Endothelial cell of umbilical vein (primary cell): ENCODE data around the gene PLXNA1. TPM values are rescaled to one million over a fixed set of nuclear protein-coding genes. Genes with fewer than 3 reads are reported as not detected.

Experiments used
- BruUV-seq: library from RNA; stranded (reverse); fragments of 400-500 nt; replicated peaks from 2 replicates; lab custom pipeline; 2021; lab: Mats Ljungman, UMichigan
- CTCF ChIA-PET: fragments of 300-600, 350-600 bp; sonication (Branson Sonifier 250); formaldehyde crosslinking; loops from one replicate; lab custom pipeline; 2021; ENCODE audit warnings: antibody characterized with exemption, inconsistent platforms; lab: Charles Lee
- POLR2A ChIA-PET: fragments of 300-600, 350-600 bp; sonication (Branson Sonifier 250); formaldehyde crosslinking; loops from one replicate; lab custom pipeline; 2021; ENCODE audit warnings: antibody characterized with exemption, inconsistent platforms; lab: Charles Lee
- DNase-seq: peaks from one replicate; pipeline ENCODE4 v3.0.0-alpha.2; 2011; ENCODE audit warnings: low read depth, low spot score
- FAIRE-seq: peaks from 2 replicates; lab custom pipeline; 2011; peaks lifted over from hg19 to GRCh38; lab: Jason Lieb, UNC
- H2AFZ ChIP-seq: 2 replicates; pipeline ENCODE4 v1.6.0; 2012; ENCODE audit warnings: low read depth, low read length, control low read depth, inconsistent platforms
- H3K27ac ChIP-seq: 2 replicates; pipeline ENCODE4 v1.5.1; 2011; ENCODE audit warnings: low read depth, mild to moderate bottlenecking, control low read depth, low read length, moderate library complexity; ENCODE audit not compliant: insufficient read depth
- H3K27me3 ChIP-seq, 2 experiments: 2 replicates each; pipeline versions ENCODE4 v1.6.0 to v1.6.1; 2011; ENCODE audit warnings: low read length in 2 of 2, mixed read lengths in 1 of 2; ENCODE audit not compliant: control insufficient read depth in 2 of 2, insufficient read depth in 2 of 2
- H3K36me3 ChIP-seq, 2 experiments: 2 replicates in 1 of 2; 3 replicates in 1 of 2; pipeline ENCODE4 v1.5.1; 2011; ENCODE audit warnings: low read length in 2 of 2, mild to moderate bottlenecking in 1 of 2, moderate library complexity in 1 of 2; ENCODE audit not compliant: control insufficient read depth in 2 of 2, insufficient read depth in 2 of 2; ENCODE audit errors: extremely low read depth in 1 of 2
- H3K4me1 ChIP-seq: 3 replicates; pipeline ENCODE4 v1.5.1; 2011; ENCODE audit warnings: mild to moderate bottlenecking, low read length; ENCODE audit not compliant: control insufficient read depth, insufficient read depth; ENCODE audit errors: extremely low read depth
- H3K4me2 ChIP-seq: 2 replicates; pipeline ENCODE4 v1.6.1; 2011; ENCODE audit warnings: low read length, control low read depth, mixed read lengths; ENCODE audit not compliant: insufficient read depth
- H3K4me3 ChIP-seq, 3 experiments: fragments of 200-600 bp in 1 of 3; sonication (generic), shearing (Covaris generic) in 1 of 3; replicated peaks in 1 of 3; 2 replicates each; pipeline ENCODE4 v1.5.1; 2011 to 2016; ENCODE audit warnings: control low read depth in 3 of 3, low read length in 3 of 3, mild to moderate bottlenecking in 2 of 3, inconsistent platforms in 1 of 3, low read depth in 1 of 3, moderate library complexity in 1 of 3; ENCODE audit not compliant: insufficient read depth in 1 of 3
- H3K79me2 ChIP-seq: 2 replicates; pipeline ENCODE4 v1.6.0; 2012; ENCODE audit warnings: low read length, inconsistent platforms; ENCODE audit not compliant: control insufficient read depth, insufficient read depth
- H3K9ac ChIP-seq: replicated peaks from 2 replicates; pipeline ENCODE3; 2011; ENCODE audit warnings: low read length, control low read depth; ENCODE audit not compliant: insufficient read depth; ENCODE audit errors: extremely low read depth
- H3K9me1 ChIP-seq: replicated peaks from 3 replicates; pipeline ENCODE4 v1.6.0; 2011; ENCODE audit warnings: mild to moderate bottlenecking, low read length; ENCODE audit not compliant: control insufficient read depth, insufficient read depth; ENCODE audit errors: extremely low read depth
- H3K9me3 ChIP-seq: replicated peaks from 2 replicates; pipeline ENCODE4 v1.5.1; 2012; ENCODE audit warnings: low read length, inconsistent platforms; ENCODE audit not compliant: control insufficient read depth, insufficient read depth
- H4K20me1 ChIP-seq: replicated peaks from 2 replicates; pipeline ENCODE3; 2011; ENCODE audit warnings: mild to moderate bottlenecking, low read length; ENCODE audit not compliant: control insufficient read depth, insufficient read depth; ENCODE audit errors: extremely low read depth
- CTCF ChIP-seq, 2 donors: IDR thresholded peaks; 1 replicate in 1 of 2; 2 replicates in 1 of 2; pipeline ENCODE4 v1.5.1; 2011; ENCODE audit warnings: low read length in 2 of 2, mild to moderate bottlenecking in 2 of 2, moderate library complexity in 2 of 2, control low read depth in 1 of 2, inconsistent platforms in 1 of 2, low read depth in 1 of 2; ENCODE audit not compliant: insufficient read depth in 1 of 2; ENCODE audit errors: extremely low read depth in 1 of 2
- EZH2 ChIP-seq: IDR thresholded peaks from 2 replicates; pipeline ENCODE4 v1.6.1; 2012; ENCODE audit warnings: borderline replicate concordance, low read depth, mild to moderate bottlenecking, moderate library complexity, low read length, inconsistent platforms; ENCODE audit not compliant: severe bottlenecking
- FOS ChIP-seq: IDR thresholded peaks from 2 replicates; pipeline ENCODE4 v1.6.1; 2011; ENCODE audit warnings: mild to moderate bottlenecking, low read length, moderate library complexity, borderline replicate concordance; ENCODE audit not compliant: insufficient read depth
- GATA2 ChIP-seq: IDR thresholded peaks from 2 replicates; pipeline ENCODE4 v1.7.0; 2011; ENCODE audit warnings: low read depth, mild to moderate bottlenecking, moderate library complexity, mixed read lengths, low read length; ENCODE audit not compliant: insufficient read length, insufficient read depth
- JUN ChIP-seq: IDR thresholded peaks from 2 replicates; pipeline ENCODE4 v1.6.1; 2011; ENCODE audit warnings: borderline replicate concordance, low read depth; ENCODE audit not compliant: insufficient read length, insufficient read depth
- MAX ChIP-seq: IDR thresholded peaks from 2 replicates; pipeline ENCODE4 v1.6.1; 2011; ENCODE audit not compliant: insufficient read depth, insufficient read length
- MYC ChIP-seq: IDR thresholded peaks from one replicate; pipeline ENCODE4 v1.6.1; 2011; ENCODE audit warnings: mild to moderate bottlenecking, low read depth, low read length
- POLR2A ChIP-seq: IDR thresholded peaks from 2 replicates; pipeline ENCODE4 v1.6.1; 2012; ENCODE audit warnings: low read depth, mild to moderate bottlenecking, control low read depth, low read length
- POLR2AphosphoS5 ChIP-seq: IDR thresholded peaks from 2 replicates; pipeline ENCODE4 v1.6.1; 2012; ENCODE audit warnings: low read depth, mild to moderate bottlenecking, control low read depth, low read length, moderate library complexity; ENCODE audit not compliant: insufficient read depth
- dilution Hi-C: fragments of 300-500 bp; cut with MboI; formaldehyde crosslinking; loops from one replicate; pipeline ENCODE4 v1.15.0; 2019; ENCODE audit warnings: low sequenced_read_pairs; ENCODE audit not compliant: extremely low pct_ligation_motif_present
- intact Hi-C: fragments of 100-400 bp; cut with micrococcal nuclease; formaldehyde crosslinking; loops from one replicate; pipeline ENCODE4 v1.10.0; 2022
- polyA plus RNA-seq, 4 experiments: library from polyadenylated mRNA; depleted of rRNA in 3 of 4; stranded (reverse) in 3 of 4; unstranded in 1 of 4; fragments of >200 nt; gene quantifications; 2 replicates each; pipeline versions ENCODE4 v1.2.1 to v1.2.3, GENCODE V29; 2011 to 2012; ENCODE audit warnings: missing spikeins in 1 of 4
- total RNA-seq: library from RNA; stranded (reverse); gene quantifications from 2 replicates; pipeline ENCODE4 v1.2.3, GENCODE V29; 2021

Gene PLXNA1
- total and polyA plus RNA-seq, 2 donors (not counting 3 experiments of a cell fraction or from before 2014, with no cell fraction given), result 14.1 to 18.4 TPM

GRCh38 chr3:126989316-126990023, 6.6 kb downstream of the PLXNA1 start:
- Histone ChIP-seq H3K9ac (no peak overlapping the region), H3K9me1 (no peaks in the 10 kb centered on the region), H3K4me2 (no peak overlapping the region), H3K36me3 (peaks cover 0 to 2% of the 10 kb centered on the region in 2 experiments), H4K20me1 (no peaks in the 10 kb centered on the region), H3K27ac (no peak overlapping the region), H3K9me3 (no peaks in the 10 kb centered on the region), H3K4me1 (no peaks in the 10 kb centered on the region), H2AFZ (no peak overlapping the region), H3K79me2 (no peaks in the 10 kb centered on the region), H3K27me3 (no peaks in the 10 kb centered on the region), H3K4me3 (no peak overlapping the region)
- POLR2A ChIA-PET, result no interaction called here
- CTCF ChIA-PET, result no interaction called here
- intact Hi-C loops (no loop called here), dilution Hi-C loops (no loop called here)
- DNase-seq (no peak), FAIRE-seq (no peak)
- TF ChIP-seq JUN, result no peak
- TF ChIP-seq MAX, result no peak
- no peak for TF ChIP-seq EZH2
- TF ChIP-seq FOS, result no peak
- no peak for TF ChIP-seq POLR2AphosphoS5
- no peak for TF ChIP-seq MYC
- no peak for TF ChIP-seq POLR2A
- no peak for TF ChIP-seq CTCF (IDR thresholded peaks at IDR 0.05; ENCODE audit: extremely low read depth in 1 of 2, insufficient read depth in 1 of 2, low read depth in 1 of 2, low read length in 2 of 2)
- TF ChIP-seq GATA2, result no peak
- BruUV-seq, result no TSS peak
